HG03571 (cell line): Measurements from ENCODE around the gene CWH43.
"Not testable (repeated sequence)": the region's sequence is repeated elsewhere in the genome, so short reads cannot be mapped to it uniquely, and the experiment has no call there.

ENCODE experiments used
- ATAC-seq: cut with Tn5 transposase; IDR thresholded peaks from one replicate; pipeline ENCODE4 v1.9.1; 2021; ENCODE audit not compliant: unreplicated experiment

The CWH43 gene

GRCh38 chr4:48974979-48975640, 11.0 kb upstream of the CWH43 start:
- ATAC-seq, result no peak

- no peak for ATAC-seq
These were observed 10.0 kb upstream of the CWH43 start for GRCh38 chr4:48976041-48976440.

- ATAC-seq, result no peak
These were observed 6.0 kb upstream of the CWH43 start for GRCh38 chr4:48979914-48980579.

GRCh38 chr4:48984005-48984404, 2.1 kb upstream of the CWH43 start:
- ATAC-seq, result not testable (repeated sequence)

- ATAC-seq, result no peak
These were observed 486 bp upstream of the CWH43 start for GRCh38 chr4:48985602-48985975.

- ATAC-seq, result no peak
These were observed 634 bp downstream of the CWH43 start for GRCh38 chr4:48986654-48987164.

GRCh38 chr4:48989461-48990203, 3.6 kb downstream of the CWH43 start:
- ATAC-seq, result no peak

GRCh38 chr4:48991357-48991756, 5.3 kb downstream of the CWH43 start:
- ATAC-seq, result no peak

GRCh38 chr4:48997962-48998361, 11.9 kb downstream of the CWH43 start:
- no peak for ATAC-seq

- no peak for ATAC-seq
These were observed 12.4 kb downstream of the CWH43 start for GRCh38 chr4:48998440-48998839.

GRCh38 chr4:49000806-49001205, 14.7 kb downstream of the CWH43 start:
- no peak for ATAC-seq

- no peak for ATAC-seq
These were observed 16.9 kb downstream of the CWH43 start for GRCh38 chr4:49002931-49003330.

- ATAC-seq, result no peak
These were observed 32.7 kb downstream of the CWH43 start for GRCh38 chr4:49018718-49019295.

GRCh38 chr4:49032440-49033161, 46.5 kb downstream of the CWH43 start:
- ATAC-seq, result no peak

- no peak for ATAC-seq
These were observed 50.5 kb downstream of the CWH43 start for GRCh38 chr4:49036528-49036927.

GRCh38 chr4:49044270-49044669, 58.2 kb downstream of the CWH43 start:
- ATAC-seq, result no peak

- no peak for ATAC-seq
These were observed 72.2 kb downstream of the CWH43 start for GRCh38 chr4:49058306-49058705.

- ATAC-seq, result no peak
These were observed 77.6 kb downstream of the CWH43 start for GRCh38 chr4:49063670-49064069.

GRCh38 chr4:49072196-49072595, 86.1 kb downstream of the CWH43 start:
- ATAC-seq, result not testable (repeated sequence)

GRCh38 chr4:49091883-49092282, 105.8 kb downstream of the CWH43 start:
- ATAC-seq, result peak; percentile 28

GRCh38 chr4:49092608-49093135, 106.6 kb downstream of the CWH43 start:
- peak; percentile 49 for ATAC-seq
